ENCODE results near the gene PET100.

GRCh38 chr19:7678971-7679751, 49.6 kb downstream of the PET100 start:
- peak; percentile 38; the same call in 1 of the 2 replicates for TF ChIP-seq RAD21 (IDR thresholded peaks at IDR 0.05; ENCODE audit: low read depth)
- TF ChIP-seq USF1 (IDR thresholded peaks at IDR 0.05): 0 out of 2 replicates have a peak, but pooled peaks have one; percentile 29
- TF ChIP-seq MAX (IDR thresholded peaks at IDR 0.05): no peak
- TF ChIP-seq TEAD4 (IDR thresholded peaks at IDR 0.05): no peak
- TF ChIP-seq NFIC (IDR thresholded peaks at IDR 0.05): no peak
- TF ChIP-seq TAF1 (IDR thresholded peaks at IDR 0.05; ENCODE audit: low read depth): no peak
- TF ChIP-seq REST (IDR thresholded peaks at IDR 0.05; ENCODE audit: low read depth): no peak
- no peak for TF ChIP-seq EP300 (IDR thresholded peaks at IDR 0.05; ENCODE audit: borderline replicate concordance)
- TF ChIP-seq CEBPB (IDR thresholded peaks at IDR 0.05): no peak
- TF ChIP-seq EGR1 (IDR thresholded peaks at IDR 0.05): no peak
- TF ChIP-seq YY1 (IDR thresholded peaks at IDR 0.05; ENCODE audit: low read depth): no peak
